ENCODE results near the gene CABP4.

The CABP4 gene

DNA sequence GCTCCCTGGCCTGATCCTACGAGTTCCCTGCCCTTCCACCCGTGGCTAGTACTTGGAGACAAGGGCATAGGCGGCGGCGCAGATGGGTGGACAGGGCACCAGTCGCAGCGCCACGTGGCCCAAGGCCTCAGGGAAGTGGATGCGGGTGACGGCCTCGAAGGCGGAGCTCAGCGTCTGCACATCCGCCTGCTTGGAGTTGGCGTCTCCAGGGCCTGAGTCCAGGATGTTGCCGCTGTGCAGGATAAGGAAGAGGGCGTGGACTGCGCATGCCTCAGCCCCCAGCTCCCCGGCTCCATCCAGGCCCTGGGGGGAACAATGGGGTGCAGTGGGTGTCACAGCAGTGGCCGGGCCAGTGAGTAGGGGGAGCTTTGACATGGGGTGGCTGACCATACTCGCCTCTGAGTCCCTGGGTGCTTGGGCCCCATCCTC lies 43.4 kb downstream of the CABP4 start:
- TF ChIP-seq, protein P1, sequence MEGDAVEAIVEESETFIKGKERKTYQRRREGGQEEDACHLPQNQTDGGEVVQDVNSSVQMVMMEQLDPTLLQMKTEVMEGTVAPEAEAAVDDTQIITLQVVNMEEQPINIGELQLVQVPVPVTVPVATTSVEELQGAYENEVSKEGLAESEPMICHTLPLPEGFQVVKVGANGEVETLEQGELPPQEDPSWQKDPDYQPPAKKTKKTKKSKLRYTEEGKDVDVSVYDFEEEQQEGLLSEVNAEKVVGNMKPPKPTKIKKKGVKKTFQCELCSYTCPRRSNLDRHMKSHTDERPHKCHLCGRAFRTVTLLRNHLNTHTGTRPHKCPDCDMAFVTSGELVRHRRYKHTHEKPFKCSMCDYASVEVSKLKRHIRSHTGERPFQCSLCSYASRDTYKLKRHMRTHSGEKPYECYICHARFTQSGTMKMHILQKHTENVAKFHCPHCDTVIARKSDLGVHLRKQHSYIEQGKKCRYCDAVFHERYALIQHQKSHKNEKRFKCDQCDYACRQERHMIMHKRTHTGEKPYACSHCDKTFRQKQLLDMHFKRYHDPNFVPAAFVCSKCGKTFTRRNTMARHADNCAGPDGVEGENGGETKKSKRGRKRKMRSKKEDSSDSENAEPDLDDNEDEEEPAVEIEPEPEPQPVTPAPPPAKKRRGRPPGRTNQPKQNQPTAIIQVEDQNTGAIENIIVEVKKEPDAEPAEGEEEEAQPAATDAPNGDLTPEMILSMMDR (IDR thresholded peaks at IDR 0.05; ENCODE audit: low read depth, low read length) = no peak
- no peaks in the 10 kb centered on the region for H3K9me3 ChIP-seq
- H3K4me3 ChIP-seq (ENCODE audit: low read depth, low read length) = no peak overlapping the region
- H3K36me3 ChIP-seq = no peaks in the 10 kb centered on the region
- no peaks in the 10 kb centered on the region for H3K27me3 ChIP-seq
- no peak for DNase-seq
- no peaks in the 10 kb centered on the region for H3K4me1 ChIP-seq

DNA sequence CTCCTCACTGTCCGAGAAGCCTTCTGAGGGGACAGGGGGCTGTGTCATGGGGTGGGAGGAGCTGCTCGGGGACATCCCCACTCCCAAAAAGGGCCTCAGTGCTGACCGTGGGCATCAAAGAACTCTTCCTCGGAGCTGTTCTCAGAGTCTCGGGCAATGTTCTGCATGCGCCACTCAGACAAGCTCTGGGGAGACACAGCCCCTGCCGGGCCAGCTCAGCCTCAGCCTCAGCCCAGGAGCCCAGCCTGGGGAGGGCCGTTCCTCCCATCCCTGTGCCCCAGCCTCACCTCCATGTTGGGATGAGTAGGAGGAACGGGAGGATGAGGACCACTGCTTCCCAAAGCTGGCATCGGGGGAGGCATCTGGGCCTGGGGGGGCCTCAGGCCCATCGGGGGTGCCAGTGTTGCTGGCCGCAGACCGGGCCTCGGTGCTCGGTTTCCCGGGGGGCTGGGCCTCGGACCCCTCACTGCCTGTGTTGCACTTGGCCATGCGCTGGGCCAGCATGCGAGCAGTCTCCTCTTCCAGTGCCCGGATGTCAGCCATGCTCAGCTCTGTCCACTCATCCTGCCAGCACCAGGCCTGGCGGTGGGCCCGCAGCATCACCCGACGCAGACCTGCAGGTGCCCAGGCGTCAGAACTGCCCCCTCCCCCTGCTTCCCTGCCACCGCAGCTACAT lies 44.8 kb downstream of the CABP4 start:
- H3K4me3 ChIP-seq (ENCODE audit: low read depth, low read length) = no peak overlapping the region
- H3K4me1 ChIP-seq = no peaks in the 10 kb centered on the region
- no peak for DNase-seq
- no peaks in the 10 kb centered on the region for H3K27me3 ChIP-seq
- H3K9me3 ChIP-seq = no peaks in the 10 kb centered on the region
- no peaks in the 10 kb centered on the region for H3K36me3 ChIP-seq
- TF ChIP-seq, protein P1 (IDR thresholded peaks at IDR 0.05; ENCODE audit: low read depth, low read length) = no peak

DNA sequence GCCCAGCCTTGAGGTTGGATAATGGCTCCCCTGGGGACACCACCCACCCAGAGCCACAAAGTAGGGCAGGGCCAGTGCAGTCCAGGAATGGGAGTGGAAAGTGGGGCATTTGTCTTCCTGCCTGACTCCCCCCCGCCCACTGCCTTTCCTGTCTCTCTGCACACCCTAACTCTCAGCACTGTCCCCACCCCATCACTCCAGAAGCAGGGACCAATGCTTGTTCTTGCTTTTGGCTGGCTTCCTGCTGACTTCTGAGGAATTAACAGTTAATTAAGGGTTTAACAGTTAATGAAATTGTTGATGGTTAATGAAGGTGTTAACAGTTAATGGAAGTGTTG lies 45.3 kb downstream of the CABP4 start:
- H3K27me3 ChIP-seq = no peaks in the 10 kb centered on the region
- TF ChIP-seq, protein P1 (IDR thresholded peaks at IDR 0.05; ENCODE audit: low read depth, low read length) = no peak
- no peak for DNase-seq
- no peaks in the 10 kb centered on the region for H3K36me3 ChIP-seq
- no peaks in the 10 kb centered on the region for H3K9me3 ChIP-seq
- H3K4me3 ChIP-seq (ENCODE audit: low read depth, low read length) = no peak overlapping the region
- peaks cover 2% of the 10 kb centered on the region; the same call in 1 of the 2 replicates for H3K4me1 ChIP-seq

DNA sequence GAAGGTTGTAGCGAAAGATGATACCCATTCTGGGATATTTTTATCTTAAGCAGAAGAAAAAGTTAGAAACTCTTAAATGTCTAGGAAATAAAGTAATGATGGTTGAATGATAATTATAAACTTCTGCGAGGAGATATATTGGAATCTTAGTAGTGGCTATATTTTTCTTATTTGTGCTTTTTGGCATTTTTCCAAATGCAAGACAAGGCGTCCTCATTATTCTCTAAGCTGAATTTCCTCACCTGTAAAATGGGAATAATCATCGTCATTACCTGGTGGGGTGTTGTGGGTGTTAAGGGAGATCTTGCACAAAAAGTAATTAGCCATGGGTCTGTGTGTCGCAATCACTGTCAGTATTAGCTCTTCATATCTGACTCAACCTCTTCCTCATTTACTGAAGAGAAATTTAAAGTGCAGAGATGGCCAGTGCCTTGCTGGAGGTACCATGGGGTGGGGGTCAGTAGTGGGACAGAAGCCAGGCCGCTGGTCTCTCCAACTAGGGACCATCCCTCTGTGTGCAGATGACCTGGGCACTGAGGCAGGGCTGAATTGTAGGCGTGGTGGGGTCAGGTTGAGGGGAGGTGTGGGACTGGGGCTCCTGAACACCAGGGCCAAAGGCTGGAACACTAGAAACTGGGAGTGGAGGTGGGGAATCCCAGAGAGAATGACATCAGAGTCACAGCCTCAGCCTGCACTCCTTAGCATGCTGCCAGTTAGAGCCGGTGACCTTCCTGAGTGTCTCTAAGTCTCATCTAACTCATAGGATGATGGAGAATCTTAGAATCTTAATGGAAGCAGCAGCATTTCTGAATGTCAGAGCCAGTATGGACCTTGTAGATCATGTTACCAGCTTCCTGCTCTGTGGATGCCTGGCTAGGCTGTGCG lies 45.9 kb downstream of the CABP4 start:
- H3K36me3 ChIP-seq = no peaks in the 10 kb centered on the region
- TF ChIP-seq, protein P1 (IDR thresholded peaks at IDR 0.05; ENCODE audit: low read depth, low read length) = no peak
- peaks cover 6% of the 10 kb centered on the region; the same call in 1 of the 2 replicates for H3K4me1 ChIP-seq
- H3K9me3 ChIP-seq = no peaks in the 10 kb centered on the region
- H3K4me3 ChIP-seq (ENCODE audit: low read depth, low read length) = no peak overlapping the region
- H3K27me3 ChIP-seq = no peaks in the 10 kb centered on the region
- DNase-seq = no peak

DNA sequence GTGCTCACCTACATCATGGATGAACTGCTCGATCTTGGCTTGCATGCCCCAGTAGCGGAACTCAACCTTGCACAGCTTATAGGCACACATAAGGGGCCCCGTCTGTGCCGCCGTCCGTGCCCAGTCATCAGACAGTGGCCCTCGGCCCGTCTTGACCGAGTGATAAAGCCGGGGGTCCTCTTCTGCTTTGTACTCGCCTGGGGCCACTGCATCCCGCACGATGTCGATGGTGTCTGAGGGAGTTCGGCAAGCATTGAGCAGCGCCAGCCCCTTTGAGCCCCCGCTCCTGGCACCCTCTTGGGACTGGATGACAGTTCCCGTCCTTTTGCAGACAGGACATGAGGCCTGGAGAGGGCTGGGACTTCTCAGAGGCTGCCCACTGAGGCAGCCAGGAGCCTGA lies 46.7 kb downstream of the CABP4 start:
- H3K36me3 ChIP-seq = no peaks in the 10 kb centered on the region
- no peaks in the 10 kb centered on the region for H3K9me3 ChIP-seq
- TF ChIP-seq, protein P1 (IDR thresholded peaks at IDR 0.05; ENCODE audit: low read depth, low read length) = no peak
- no peaks in the 10 kb centered on the region for H3K27me3 ChIP-seq
- DNase-seq = no peak
- H3K4me1 ChIP-seq = peaks cover 6% of the 10 kb centered on the region; the same call in 1 of the 2 replicates
- no peak overlapping the region for H3K4me3 ChIP-seq (ENCODE audit: low read depth, low read length)

Data from BE2C (cell line).